Measurements from ENCODE around the gene CORO2B.
"Not testable (repeated sequence)": the region's sequence is repeated elsewhere in the genome, so short reads cannot be mapped to it uniquely, and the experiment has no call there.

The CORO2B gene

GRCh38 chr15:68679961-68680371 is 101.2 kb downstream of the CORO2B start:
- no peak for DNase-seq

- not testable (repeated sequence) for DNase-seq
Observed at GRCh38 chr15:68680756-68681155, 102.0 kb downstream of the CORO2B start.

DNA sequence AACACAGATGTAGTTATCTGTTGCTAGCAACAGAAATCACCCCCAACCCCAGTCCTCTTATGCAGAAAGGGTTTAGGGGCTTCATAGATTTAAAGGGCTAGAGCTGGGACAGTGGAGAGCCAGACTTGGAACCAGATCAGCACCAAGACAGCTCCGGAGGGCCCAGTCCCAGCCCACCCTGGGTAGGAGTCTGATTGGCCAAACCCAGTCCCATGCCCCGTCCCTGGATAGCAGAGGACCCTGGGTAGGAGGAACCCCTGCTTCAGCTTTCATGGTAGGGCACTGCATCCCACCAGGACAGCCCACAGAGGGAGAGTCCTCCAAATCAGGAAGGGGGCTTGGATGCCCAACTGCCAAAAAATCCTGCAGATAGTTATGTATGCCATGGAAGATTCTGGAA is 103.0 kb downstream of the CORO2B start:
- no peak for DNase-seq

GRCh38 chr15:68682330-68682729 is 103.5 kb downstream of the CORO2B start:
- DNase-seq: no peak

- DNase-seq: no peak
Observed at GRCh38 chr15:68683026-68683425, 104.2 kb downstream of the CORO2B start.

GRCh38 chr15:68683551-68683950 is 104.8 kb downstream of the CORO2B start:
- no peak for DNase-seq

- DNase-seq: no peak
Observed at GRCh38 chr15:68684476-68684875, 105.7 kb downstream of the CORO2B start.

- DNase-seq: no peak
Observed at GRCh38 chr15:68687136-68687735, 108.4 kb downstream of the CORO2B start.

GRCh38 chr15:68691705-68692104 is 112.9 kb downstream of the CORO2B start:
- DNase-seq: no peak

DNA sequence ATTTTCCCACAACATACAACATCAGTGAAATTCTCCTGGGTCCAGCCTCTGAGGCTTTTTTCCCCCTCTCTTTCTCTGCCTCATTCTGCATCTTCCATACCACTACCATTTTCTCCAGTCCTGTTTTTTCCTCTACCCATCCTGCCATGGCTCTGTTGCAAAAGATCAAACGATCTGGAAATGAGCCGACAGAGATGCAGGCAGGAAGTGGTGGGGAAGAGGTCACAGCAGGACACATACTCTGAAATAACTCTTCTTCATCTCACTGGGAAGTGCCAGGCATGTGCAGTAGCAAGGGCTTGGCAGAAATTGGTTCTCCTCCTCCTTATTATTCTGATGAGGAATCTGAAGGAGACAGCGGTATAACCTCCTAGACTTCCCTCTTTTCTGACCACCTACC is 114.3 kb downstream of the CORO2B start:
- DNase-seq: no peak

GRCh38 chr15:68694111-68694510 is 115.3 kb downstream of the CORO2B start:
- no peak for DNase-seq

DNA sequence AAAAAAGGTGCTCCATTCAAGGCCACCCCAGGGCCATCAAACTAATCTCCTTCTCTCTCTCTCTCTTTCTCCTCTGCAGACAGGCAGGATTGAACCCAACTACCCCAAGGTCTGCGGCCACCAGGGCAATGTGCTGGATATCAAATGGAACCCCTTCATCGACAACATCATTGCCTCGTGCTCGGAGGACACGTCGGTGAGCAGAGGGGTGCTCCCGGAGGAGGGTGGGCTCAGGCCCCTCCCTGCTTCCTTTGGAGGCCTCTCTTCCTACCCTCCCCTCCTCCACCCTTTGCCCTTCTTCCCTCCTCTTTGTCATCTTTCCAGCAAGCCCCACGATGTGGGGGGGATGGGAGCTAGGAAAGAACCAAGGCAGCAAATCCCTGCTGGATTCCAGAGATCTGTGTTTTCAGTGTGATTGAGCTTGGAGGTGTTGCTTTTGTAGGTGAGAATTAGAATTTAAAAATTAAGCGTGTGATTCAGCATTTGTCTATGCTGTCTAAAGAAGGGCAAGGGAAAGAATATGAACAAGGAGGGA is 116.3 kb downstream of the CORO2B start:
- no peak for DNase-seq

DNA sequence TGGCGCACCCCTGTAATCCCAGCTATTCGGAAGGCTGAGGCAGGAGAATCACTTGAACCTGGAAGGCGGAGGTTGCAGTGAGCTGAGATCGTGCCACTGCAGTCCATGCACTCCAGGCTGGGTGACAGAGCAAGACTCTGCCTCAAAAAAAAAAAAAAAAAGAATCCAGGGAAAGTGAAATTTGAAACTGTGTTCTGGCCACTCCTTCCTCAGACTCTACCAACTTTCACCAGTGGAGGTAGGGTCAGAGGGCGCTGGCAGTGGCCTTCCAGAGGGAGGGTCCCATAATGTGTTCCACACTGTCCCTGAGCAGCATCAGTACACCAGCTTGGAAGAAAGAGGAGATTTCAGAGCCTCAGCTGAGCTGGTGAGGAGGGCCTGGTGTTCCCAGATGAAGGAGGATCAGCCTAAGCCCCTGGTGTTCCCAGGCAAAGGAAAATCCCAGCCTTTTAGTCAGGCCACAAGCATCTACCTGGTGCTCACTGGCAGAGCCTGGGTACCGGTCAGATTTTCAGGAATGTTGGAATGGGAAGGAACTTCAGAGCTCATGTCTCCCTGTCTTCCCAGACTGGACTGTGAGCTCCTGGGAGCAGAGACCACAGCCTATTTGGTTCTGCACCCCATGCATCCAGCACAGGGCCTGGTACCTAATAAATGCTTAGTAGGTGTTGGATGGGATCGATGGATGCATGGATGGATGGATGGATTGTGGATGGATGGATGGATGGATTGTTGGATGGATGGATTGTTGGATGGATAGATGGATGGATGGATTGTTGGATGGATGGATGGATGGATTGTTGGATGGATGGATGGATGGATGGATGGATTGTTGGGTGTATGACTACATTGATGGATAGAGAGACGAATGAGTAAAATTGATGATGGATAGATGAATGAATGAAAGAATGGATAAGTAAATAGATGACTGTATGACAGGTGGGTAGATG is 117.9 kb downstream of the CORO2B start:
- no peak for DNase-seq

DNA sequence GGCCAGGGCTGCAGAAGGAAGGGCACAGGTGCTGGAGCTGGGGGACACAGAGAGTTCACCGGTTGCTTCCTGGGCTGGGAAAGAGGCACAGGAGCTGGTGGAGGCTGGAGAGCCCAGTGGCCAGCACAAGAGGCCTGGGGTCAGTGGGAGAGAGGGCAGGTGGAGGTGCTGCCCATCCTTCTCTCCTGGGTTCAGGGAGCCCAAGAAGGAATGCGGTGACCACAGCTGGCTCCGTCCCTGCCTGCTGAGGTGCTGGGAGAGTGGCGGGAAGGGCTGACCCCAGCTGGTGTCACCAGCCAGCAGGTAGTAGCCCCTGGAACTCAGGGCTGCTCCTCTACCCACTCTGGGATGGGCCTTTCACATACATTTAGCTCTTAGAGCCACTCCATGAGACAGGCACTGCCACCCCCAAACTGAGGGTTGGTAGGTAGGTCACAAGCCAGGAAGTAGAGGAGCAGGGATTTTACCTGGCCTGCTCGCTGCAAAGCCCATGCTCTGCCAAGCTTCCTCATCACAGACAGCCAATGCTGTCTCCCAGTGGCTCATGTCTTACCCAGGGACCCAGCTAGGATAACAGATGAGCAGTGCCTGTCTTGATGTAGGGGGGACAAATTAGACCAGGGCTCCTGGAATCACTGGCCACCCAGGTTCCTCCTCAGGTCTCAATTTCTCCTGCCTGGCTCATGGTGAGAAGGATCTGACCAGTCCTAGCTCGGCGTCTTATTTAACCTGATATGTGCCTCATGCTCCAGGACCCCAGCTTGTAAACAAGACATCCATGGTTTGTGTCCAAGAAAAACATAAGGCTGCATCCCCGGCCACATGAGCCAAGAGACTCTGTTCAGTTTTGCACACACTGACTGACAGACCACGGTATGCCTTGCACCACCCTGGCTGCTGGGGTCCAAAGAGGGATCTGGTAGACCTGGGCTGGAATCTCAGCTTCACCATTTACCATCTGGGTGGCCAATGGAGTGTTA is 119.2 kb downstream of the CORO2B start:
- DNase-seq: no peak

DNA sequence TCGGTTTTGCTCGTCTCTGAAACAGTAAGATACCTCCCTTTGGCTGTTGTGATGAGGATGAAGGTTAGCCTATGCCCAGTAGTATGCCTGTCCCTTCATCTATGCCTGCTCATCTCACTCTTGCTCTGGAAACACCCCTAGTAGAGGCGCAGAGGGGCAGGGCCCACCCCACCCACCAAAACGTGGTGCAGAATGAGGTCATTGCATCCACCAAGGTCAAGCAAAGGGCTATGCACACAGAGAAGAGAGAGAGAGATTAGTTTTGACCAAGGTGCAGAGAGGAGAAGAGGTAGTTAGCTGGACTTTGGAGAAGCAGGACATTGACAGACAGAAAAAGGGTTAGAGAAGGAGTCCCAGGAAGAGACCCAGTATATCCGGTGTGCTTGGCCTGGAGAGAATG is 119.9 kb downstream of the CORO2B start:
- DNase-seq: no peak

DNA sequence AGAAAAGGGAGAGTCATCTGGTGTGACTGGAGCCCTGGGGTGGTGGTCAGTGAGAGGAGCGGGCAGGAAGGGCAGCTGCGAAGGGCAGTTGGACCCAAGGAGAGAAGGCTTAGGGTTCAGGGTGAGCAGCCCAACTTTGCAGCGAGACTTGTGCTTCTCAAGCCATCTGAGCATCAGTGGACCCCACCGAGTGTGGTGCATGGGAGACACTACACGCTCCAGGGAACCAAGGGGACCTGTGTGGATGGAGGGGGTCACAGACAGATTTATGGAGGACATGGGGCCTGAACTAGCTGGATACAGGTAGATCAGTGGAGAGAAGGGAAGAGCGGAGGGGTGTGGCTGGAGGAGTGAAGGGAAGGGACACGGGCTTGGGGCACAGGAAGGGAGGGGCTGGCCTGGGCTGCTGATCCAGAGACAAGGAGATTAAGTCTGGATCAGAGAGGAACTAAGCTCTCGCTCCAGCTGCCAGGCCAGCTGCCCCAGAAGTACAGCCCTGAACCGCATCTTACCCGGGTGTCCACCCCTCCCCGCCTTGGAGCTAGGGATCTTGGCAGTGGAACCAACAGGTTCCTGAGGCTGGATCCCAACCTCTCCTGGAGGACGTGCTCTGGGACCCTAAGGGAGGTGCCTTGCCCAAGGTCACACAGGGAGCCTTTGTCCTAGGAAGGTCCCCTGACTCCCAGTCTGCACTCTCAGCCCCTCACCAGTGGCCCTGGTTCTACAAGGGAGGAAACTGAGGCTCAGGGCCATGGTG is 120.5 kb downstream of the CORO2B start:
- DNase-seq: no peak

DNA sequence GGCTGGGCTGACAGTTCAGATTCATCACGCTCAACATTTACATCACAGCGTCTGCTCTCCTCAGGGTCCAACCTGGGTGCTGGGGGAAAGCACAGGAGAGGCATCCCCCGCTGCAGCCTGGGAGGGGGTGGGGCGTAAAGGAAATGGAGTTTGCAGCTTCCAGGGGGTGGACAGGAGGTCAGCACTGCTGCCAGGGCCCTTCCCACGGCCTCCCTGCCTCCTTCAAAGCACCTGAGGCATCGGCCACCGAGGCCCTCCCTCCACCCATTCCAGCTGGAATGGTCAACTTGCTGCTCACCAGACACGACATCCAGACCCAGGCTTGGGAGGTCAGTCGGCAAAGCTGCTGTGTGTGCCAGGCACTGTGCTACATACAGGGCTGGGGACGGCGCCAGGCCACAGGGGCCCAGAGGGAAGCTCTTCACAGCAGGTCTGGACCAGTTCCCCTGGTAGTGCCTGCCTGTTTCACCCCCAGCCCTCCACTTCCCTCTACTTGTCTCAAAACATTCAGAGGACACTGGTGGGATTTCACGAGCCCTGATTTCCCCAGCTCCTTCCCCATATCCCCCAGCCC is 121.2 kb downstream of the CORO2B start:
- DNase-seq: no peak

- no peak for DNase-seq
Observed at GRCh38 chr15:68700455-68701123, 121.8 kb downstream of the CORO2B start.

- DNase-seq: no peak
Observed at GRCh38 chr15:68701886-68702285, 123.1 kb downstream of the CORO2B start.

- no peak for DNase-seq
Observed at GRCh38 chr15:68704496-68705021, 125.8 kb downstream of the CORO2B start.

- DNase-seq: no peak
Observed at GRCh38 chr15:68706256-68706655, 127.5 kb downstream of the CORO2B start.

All from activated CD4-positive, alpha-beta T cell treated with anti-CD3 and anti-CD28 coated beads for 4 hours (primary cell).